GM19438 (cell line): ENCODE measurements around the gene INTS15.

Experiments
- ATAC-seq: cut with Tn5 transposase; IDR thresholded peaks from one replicate; pipeline ENCODE4 v1.9.1; 2021; ENCODE audit warnings: low read depth; ENCODE audit not compliant: unreplicated experiment

Gene INTS15

GRCh38 chr7:6655636-6656385, 66.0 kb downstream of the INTS15 start:
- ATAC-seq: no peak

- ATAC-seq: no peak
Measured at GRCh38 chr7:6656413-6656812, 66.6 kb downstream of the INTS15 start.
